Ishikawa (cell line): ENCODE measurements around the gene TMEM63A.

Source experiments
- CEBPB ChIP-seq: IDR thresholded peaks from 2 replicates; pipeline ENCODE4 v1.6.1; 2012
- CREB1 ChIP-seq: IDR thresholded peaks from 2 replicates; pipeline ENCODE4 v1.6.1; 2012; ENCODE audit warnings: low read depth
- EGR1 ChIP-seq: IDR thresholded peaks from 2 replicates; pipeline ENCODE4 v1.6.1; 2012
- EP300 ChIP-seq: IDR thresholded peaks from 2 replicates; pipeline ENCODE4 v1.6.1; 2012; ENCODE audit warnings: borderline replicate concordance
- FOXM1 ChIP-seq: IDR thresholded peaks from 2 replicates; pipeline ENCODE4 v1.6.1; 2012; ENCODE audit warnings: low read depth, borderline replicate concordance
- MAX ChIP-seq: IDR thresholded peaks from 2 replicates; pipeline ENCODE4 v1.6.1; 2012
- NFIC ChIP-seq: IDR thresholded peaks from 2 replicates; pipeline ENCODE4 v1.6.1; 2012
- RAD21 ChIP-seq: IDR thresholded peaks from 2 replicates; pipeline ENCODE4 v1.6.1; 2012; ENCODE audit warnings: low read depth
- TAF1 ChIP-seq: IDR thresholded peaks from 2 replicates; pipeline ENCODE4 v1.6.1; 2012; ENCODE audit warnings: low read depth, mild to moderate bottlenecking
- TCF12 ChIP-seq: IDR thresholded peaks from 2 replicates; pipeline ENCODE4 v1.6.1; 2012; ENCODE audit warnings: low read depth
- TEAD4 ChIP-seq: IDR thresholded peaks from 2 replicates; pipeline ENCODE4 v1.6.1; 2012
- YY1 ChIP-seq: IDR thresholded peaks from 2 replicates; pipeline ENCODE4 v1.6.1; 2012; ENCODE audit warnings: low read depth
- ZBTB7A ChIP-seq: IDR thresholded peaks from 2 replicates; pipeline ENCODE4 v1.6.1; 2012; ENCODE audit warnings: low read depth
- TF ChIP-seq, protein P1 (sequence below): IDR thresholded peaks from 2 replicates; pipeline ENCODE4 v1.6.1; 2012; ENCODE audit warnings: low read depth, mild to moderate bottlenecking
- TF ChIP-seq, protein P2 (sequence below): IDR thresholded peaks from 2 replicates; pipeline ENCODE4 v1.6.1; 2012

Gene TMEM63A

GRCh38 chr1:225834417-225835329 lies 47.5 kb downstream of the TMEM63A start:
- no peak for TF ChIP-seq CREB1

- TF ChIP-seq, protein P1, sequence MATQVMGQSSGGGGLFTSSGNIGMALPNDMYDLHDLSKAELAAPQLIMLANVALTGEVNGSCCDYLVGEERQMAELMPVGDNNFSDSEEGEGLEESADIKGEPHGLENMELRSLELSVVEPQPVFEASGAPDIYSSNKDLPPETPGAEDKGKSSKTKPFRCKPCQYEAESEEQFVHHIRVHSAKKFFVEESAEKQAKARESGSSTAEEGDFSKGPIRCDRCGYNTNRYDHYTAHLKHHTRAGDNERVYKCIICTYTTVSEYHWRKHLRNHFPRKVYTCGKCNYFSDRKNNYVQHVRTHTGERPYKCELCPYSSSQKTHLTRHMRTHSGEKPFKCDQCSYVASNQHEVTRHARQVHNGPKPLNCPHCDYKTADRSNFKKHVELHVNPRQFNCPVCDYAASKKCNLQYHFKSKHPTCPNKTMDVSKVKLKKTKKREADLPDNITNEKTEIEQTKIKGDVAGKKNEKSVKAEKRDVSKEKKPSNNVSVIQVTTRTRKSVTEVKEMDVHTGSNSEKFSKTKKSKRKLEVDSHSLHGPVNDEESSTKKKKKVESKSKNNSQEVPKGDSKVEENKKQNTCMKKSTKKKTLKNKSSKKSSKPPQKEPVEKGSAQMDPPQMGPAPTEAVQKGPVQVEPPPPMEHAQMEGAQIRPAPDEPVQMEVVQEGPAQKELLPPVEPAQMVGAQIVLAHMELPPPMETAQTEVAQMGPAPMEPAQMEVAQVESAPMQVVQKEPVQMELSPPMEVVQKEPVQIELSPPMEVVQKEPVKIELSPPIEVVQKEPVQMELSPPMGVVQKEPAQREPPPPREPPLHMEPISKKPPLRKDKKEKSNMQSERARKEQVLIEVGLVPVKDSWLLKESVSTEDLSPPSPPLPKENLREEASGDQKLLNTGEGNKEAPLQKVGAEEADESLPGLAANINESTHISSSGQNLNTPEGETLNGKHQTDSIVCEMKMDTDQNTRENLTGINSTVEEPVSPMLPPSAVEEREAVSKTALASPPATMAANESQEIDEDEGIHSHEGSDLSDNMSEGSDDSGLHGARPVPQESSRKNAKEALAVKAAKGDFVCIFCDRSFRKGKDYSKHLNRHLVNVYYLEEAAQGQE: no peak
- TF ChIP-seq ZBTB7A (no peak), YY1 (no peak), TCF12 (no peak), MAX (no peak), TAF1 (no peak), TEAD4 (no peak), RAD21 (no peak)
Observed at GRCh38 chr1:225830841-225831240, 51.3 kb downstream of the TMEM63A start.

DNA sequence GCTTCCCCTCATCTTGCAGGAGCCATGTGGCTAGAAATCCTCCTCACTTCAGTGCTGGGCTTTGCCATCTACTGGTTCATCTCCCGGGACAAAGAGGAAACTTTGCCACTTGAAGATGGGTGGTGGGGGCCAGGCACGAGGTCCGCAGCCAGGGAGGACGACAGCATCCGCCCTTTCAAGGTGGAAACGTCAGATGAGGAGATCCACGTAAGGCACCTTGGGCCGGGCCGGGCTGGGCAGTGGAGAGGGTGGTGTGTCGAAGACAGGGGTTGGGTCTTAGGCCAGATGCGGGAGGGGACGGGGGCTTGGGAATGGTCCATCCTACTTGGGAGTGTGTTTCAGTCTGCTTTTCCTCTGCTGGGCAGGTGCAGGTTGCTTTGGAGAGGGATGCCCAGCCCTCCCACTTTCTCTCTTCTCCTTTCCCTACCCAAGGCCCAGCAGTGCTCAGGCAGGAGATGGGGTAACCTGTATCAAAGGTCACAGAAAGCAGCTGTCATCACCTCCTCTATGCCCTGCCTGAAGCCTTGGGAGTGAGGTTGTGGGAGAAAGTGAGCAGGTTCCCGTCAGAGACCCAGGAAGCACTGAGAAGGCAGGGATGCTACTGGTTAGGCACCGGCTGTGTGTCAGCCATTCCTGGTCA lies 53.4 kb downstream of the TMEM63A start:
- no peak for TF ChIP-seq TAF1
- no peak for TF ChIP-seq TCF12

DNA sequence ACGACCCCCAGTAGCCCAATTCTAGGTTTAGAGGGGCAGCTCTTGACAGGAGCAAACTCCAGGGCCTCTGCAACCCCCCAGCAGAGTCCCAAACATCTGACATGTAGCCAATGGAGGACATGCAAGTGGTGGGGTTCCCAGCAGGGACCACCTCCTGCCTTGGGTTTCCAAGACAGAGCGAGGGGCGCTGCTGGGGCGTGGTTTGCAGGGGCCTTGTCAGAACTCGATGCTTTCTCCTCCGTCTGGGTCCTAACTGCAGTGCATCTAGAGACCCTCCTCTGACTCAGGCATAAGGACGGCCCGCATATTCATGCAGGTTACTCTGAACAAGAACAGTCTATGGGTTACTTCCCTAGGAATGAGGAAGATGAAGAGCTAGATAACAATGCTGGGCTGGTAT lies 55.1 kb downstream of the TMEM63A start:
- no peak for TF ChIP-seq CREB1
- no peak for TF ChIP-seq NFIC
- no peak for TF ChIP-seq CEBPB
- TF ChIP-seq, protein P1: no peak

- no peak for TF ChIP-seq RAD21
- TF ChIP-seq TCF12: no peak
- no peak for TF ChIP-seq YY1
- TF ChIP-seq, protein P1: no peak
- TF ChIP-seq TAF1: no peak
- no peak for TF ChIP-seq CEBPB
- no peak for TF ChIP-seq ZBTB7A
- TF ChIP-seq EP300: no peak
- TF ChIP-seq EGR1: no peak
- TF ChIP-seq FOXM1: no peak
- TF ChIP-seq, protein P2, sequence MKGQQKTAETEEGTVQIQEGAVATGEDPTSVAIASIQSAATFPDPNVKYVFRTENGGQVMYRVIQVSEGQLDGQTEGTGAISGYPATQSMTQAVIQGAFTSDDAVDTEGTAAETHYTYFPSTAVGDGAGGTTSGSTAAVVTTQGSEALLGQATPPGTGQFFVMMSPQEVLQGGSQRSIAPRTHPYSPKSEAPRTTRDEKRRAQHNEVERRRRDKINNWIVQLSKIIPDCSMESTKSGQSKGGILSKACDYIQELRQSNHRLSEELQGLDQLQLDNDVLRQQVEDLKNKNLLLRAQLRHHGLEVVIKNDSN: no peak
- TF ChIP-seq NFIC: no peak
- TF ChIP-seq TEAD4: no peak
- TF ChIP-seq CREB1: no peak
- TF ChIP-seq MAX: no peak
Observed at GRCh38 chr1:225825607-225826007, 56.6 kb downstream of the TMEM63A start.

DNA sequence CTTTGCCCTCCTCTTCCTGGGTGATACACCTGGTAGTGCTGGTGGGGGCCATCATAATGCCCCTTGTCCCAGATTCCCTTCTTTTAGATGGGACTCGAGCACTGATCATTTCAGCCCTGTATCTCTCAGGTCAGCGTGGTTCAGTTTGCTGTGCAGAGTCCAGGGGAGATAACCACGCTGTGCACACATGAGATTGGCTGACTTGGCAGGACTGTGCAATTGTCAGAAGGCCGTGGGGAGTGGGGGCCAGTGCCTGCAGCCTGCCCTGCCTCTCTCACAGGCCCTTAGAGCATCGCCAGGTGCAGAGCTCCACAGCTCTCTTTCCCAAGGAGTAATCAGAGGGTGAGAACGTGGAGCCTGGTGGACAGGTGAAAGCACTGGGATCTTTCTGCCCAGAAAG lies 57.1 kb downstream of the TMEM63A start:
- TF ChIP-seq EP300 (no peak), YY1 (no peak), RAD21 (no peak), CEBPB (no peak), TAF1 (no peak), TCF12 (no peak), FOXM1 (no peak), EGR1 (no peak)
- TF ChIP-seq, protein P2: no peak
- TF ChIP-seq, protein P1: no peak
